Stimulated activated CD4-positive, alpha-beta T cell treated with anti-CD3 and anti-CD28 coated beads, Interleukin-2, amount 100 ng/mL, for 48 hours (primary cell): ENCODE data around the gene ABO.
"Not testable (repeated sequence)": the region's sequence is repeated elsewhere in the genome, so short reads cannot be mapped to it uniquely, and the experiment has no call there.

ENCODE experiments used
- DNase-seq, 2 donors: peaks; one replicate each; pipeline ENCODE4 v3.0.0-alpha.2; 2020

ABO gene

GRCh38 chr9:133261753-133262120, 13.3 kb downstream of the ABO start:
- no peak for DNase-seq

- no peak for DNase-seq
These were observed 13.8 kb downstream of the ABO start for GRCh38 chr9:133261103-133261752.

DNA sequence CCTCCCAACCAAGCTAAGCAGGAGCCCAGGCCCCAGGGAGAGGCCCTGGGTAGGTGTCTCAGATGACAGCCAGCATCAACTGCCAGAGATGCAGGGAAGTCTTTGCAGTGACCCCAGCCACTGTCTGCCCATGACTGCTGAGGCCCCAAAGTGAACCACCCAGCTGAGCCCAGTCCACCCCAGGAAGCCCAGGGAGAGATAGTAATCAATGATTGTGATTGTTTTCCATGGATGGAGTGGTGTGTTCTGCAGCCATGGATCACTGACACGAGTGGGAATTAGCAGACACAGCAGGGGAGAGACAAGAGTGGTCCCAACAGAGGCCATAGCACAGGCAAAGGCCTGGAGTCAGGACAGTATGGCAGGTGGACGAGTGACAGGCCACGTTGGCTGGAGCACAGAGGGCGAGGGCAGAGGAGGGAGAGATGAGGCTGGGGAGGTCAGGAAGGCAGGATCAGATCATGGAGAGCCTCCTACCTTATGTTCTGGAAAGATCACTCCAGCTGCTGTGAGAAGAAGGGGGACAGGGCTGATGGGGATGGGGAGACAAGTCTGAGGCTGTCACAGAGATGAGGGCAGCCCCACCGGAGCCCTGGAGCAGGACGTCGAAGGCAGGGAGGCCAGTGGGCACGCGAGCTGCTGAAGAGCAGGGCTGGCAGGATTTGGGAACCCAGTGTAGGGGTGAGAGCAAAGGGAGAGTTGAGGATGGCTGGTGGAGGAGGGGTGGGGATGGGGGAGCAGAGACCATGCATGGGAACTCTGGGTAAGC, 14.5 kb downstream of the ABO start:
- DNase-seq: no peak

DNA sequence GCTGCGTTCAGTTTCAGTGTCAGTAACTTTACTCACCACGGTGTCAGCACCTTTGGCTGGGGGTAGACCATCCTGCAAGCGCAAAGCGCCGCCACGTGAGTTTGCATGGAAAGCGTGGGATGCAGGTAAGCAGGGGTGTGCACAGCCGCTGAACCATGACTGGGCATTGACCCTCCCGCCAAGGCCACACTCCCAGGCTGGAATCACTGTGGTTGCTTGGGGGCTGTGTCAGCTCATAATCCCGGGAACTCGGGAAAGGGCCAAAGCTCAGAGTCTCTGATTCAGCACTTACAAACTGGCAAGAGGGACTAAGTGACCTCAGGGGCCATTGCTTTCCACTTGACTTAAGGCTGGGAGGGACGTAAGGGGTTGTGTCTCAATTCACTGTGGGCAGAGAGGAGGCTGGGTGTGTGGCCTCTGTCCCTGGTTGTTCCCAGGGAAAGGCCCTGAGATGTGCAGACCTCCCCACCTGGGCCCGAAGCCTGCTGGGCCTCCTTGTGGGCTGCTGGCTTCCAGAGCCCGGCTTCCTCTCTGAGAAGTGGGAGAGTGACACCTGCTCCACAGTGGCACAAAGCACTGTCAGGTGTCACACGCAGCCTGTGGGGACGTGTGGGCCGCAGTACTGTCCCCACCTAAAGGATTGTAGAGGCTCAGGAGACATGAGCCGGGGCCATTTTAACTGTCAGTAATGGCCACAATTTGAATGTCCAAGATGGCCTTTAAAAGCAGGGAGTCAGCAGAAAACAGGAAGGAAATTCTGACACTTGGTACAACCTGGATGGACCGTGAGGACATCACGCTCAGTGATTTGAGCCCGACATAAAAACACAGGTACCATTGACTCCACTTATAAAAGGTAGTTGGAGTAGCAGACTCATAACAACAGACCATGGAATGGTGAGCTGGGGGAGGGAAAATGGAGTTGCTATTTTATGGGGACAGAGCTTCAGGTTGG, 16.7 kb downstream of the ABO start:
- no peak for DNase-seq

- DNase-seq: no peak
These were observed 17.5 kb downstream of the ABO start for GRCh38 chr9:133257465-133257956.

GRCh38 chr9:133256686-133257091, 18.3 kb downstream of the ABO start:
- DNase-seq: no peak

GRCh38 chr9:133256136-133256461, 18.9 kb downstream of the ABO start:
- no peak for DNase-seq

DNA sequence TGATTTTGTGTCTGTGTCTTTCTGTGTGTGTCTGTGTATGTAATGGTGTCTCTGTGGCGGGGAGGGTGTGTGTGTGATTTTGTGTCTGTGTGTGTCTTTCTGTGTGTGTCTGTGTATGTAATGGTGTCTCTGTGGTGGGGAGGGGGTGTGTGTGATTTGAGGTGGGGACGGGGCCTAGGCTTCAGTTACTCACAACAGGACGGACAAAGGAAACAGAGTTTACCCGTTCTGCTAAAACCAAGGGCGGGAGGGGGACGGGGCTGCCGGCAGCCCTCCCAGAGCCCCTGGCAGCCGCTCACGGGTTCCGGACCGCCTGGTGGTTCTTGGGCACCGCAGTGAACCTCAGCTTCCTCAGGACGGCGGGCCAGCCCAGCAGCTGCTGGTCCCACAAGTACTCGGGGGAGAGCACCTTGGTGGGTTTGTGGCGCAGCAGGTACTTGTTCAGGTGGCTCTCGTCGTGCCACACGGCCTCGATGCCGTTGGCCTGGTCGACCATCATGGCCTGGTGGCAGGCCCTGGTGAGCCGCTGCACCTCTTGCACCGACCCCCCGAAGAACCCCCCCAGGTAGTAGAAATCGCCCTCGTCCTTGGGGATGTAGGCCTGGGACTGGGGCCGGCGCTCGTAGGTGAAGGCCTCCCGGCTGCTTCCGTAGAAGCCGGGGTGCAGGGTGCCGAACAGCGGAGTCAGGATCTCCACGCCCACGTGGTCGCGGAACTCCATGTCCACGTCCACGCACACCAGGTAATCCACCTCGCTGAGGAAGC, 19.4 kb downstream of the ABO start:
- no peak for DNase-seq

- no peak for DNase-seq
These were observed 20.5 kb downstream of the ABO start for GRCh38 chr9:133254471-133254870.

- DNase-seq: no peak
These were observed 21.7 kb downstream of the ABO start for GRCh38 chr9:133253268-133253667.

DNA sequence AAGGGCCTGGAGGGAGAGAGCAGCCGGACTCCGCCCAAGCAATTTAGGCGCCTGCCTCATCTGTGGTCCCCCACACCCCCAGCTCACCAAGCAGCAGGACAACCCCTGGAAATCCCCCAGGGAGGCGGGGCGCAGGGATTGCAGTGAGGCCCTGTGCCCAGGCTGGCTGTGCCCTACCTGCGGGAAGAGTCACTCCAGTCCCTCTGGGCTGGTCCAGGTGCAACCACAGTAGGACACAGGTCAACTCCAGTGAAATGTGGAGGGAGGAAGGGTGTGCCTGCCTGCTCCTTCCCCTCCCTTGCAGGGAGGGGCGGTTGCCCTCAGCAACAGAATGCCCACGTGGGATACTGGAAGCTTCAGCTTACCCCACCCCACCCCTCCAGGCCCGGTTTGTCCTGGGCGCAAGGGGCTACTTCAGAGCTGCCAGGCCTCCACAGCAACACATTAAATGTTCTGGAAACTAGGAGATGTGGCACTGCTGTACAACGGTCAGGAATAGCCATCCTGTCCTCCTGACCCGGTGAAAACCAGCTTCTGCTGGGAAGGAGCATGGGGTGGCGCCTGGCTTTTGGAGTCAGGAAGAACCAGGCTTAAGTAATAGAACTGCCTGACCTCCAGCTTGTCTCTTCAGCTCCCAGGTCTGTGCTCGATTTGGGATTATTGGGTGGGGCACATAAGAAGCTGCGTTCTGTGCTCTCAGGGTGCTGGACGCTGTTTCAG, 22.5 kb downstream of the ABO start:
- no peak for DNase-seq

DNA sequence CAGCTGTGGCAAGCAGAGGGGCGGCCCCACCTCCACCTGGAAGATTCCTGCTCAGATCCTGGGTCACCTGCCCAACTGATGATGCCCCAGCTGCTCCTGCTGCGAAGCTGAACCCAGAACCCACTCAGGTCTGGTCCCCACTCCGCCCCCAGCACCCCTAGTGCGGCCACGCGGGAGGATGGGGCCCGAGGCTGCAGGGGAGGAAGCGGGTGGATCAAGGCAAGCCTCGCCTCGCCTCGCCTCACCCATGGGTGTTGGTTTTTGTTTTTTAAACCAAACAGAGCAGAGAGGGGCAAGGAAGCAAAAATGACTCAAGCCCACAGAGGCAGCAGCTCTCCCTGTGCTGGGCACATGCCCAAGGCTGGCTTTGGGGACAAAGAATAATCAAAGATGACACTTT, 23.2 kb downstream of the ABO start:
- no peak for DNase-seq

DNA sequence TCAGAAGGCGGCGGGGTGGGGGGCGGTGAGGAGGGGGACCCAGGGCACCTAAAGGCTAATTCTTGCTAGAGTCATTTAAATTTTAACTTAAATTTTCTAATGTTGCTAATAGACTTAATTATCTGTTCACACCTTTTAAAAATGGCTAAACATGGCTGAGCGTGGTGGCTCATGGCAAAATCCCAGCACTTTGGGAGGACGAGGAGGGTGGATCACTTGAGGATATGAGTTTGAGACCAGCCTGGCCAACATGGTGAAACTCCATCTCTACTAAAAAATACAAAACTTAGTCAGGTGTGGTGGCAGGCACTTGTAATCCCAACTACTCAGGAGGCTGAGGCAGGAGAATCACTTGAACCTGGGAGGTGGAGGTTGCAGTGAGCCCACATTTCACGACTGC, 23.8 kb downstream of the ABO start:
- DNase-seq: not testable (repeated sequence)

GRCh38 chr9:133250741-133251170, 24.2 kb downstream of the ABO start:
- DNase-seq: no peak

DNA sequence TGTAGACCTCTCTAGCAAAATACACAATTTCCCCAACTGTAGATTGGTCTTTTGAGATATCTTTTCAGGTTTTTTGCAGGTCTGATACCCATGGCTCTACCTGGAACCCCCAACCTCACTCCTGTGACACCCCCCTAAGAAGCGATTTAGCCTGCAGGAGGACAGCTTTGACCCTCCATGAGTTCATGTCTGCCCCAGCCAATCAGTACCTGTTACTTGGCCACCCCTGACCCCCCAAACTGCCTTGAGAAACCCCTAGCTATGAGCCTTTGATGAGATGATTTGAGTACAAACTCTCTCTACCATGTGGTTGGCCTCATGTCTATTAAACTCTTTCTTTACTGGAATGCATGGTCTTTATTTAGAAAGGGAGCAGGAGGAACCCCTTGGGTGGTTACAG, 25.7 kb downstream of the ABO start:
- no peak for DNase-seq

- no peak for DNase-seq
These were observed 26.2 kb downstream of the ABO start for GRCh38 chr9:133248726-133249295.

- DNase-seq: no peak
These were observed 27.4 kb downstream of the ABO start for GRCh38 chr9:133247632-133248031.

GRCh38 chr9:133246991-133247390, 28.0 kb downstream of the ABO start:
- DNase-seq: no peak

DNA sequence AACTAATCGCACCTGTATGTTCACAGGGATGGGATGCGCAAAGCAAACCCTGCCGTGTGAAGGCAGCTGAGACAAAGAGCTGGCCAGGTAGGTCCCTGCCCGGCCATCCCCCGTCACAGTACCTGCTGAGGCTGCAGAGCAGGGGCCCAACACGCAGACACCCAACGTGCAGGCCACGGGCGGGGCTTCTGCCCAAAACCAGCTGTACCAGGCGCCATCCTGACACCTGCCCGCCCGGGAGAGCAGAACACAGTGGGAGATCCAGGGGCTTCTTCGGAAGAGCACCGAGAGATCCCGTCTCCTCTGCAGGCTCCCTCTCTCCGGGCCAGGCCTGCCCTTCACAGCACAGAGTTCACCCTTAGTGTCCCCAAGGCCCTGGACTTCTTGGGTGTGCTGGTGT, 28.4 kb downstream of the ABO start:
- no peak for DNase-seq

GRCh38 chr9:133242991-133243390, 32.0 kb downstream of the ABO start:
- DNase-seq: no peak

DNA sequence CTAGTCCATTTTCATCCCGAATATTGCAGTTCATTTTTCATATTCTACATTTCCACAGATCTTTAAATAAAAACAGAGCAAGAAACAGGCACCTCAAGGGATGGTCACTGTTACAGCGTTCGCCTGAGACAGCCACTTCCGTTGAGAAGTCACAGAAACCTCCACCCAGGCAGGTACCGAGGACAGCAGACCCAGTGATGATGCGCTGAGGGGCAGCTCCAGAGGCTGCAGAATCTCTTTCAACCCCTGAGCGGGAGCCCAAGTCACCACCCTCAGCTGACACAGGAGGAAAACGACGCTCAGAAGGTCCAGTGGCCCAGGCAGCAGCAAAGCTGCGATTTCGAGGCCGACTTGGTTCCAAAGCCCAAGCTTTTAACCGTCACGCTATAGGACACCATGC, 32.8 kb downstream of the ABO start:
- DNase-seq: no peak
